Ishikawa (cell line): ENCODE data around the gene AKAP6.

Experiments used
- CEBPB ChIP-seq: IDR thresholded peaks from 2 replicates; pipeline ENCODE4 v1.6.1; 2012
- CREB1 ChIP-seq: IDR thresholded peaks from 2 replicates; pipeline ENCODE4 v1.6.1; 2012; ENCODE audit warnings: low read depth
- EGR1 ChIP-seq: IDR thresholded peaks from 2 replicates; pipeline ENCODE4 v1.6.1; 2012
- EP300 ChIP-seq: IDR thresholded peaks from 2 replicates; pipeline ENCODE4 v1.6.1; 2012; ENCODE audit warnings: borderline replicate concordance
- FOXM1 ChIP-seq: IDR thresholded peaks from 2 replicates; pipeline ENCODE4 v1.6.1; 2012; ENCODE audit warnings: low read depth, borderline replicate concordance
- MAX ChIP-seq: IDR thresholded peaks from 2 replicates; pipeline ENCODE4 v1.6.1; 2012
- NFIC ChIP-seq: IDR thresholded peaks from 2 replicates; pipeline ENCODE4 v1.6.1; 2012
- RAD21 ChIP-seq: IDR thresholded peaks from 2 replicates; pipeline ENCODE4 v1.6.1; 2012; ENCODE audit warnings: low read depth
- REST ChIP-seq: IDR thresholded peaks from 2 replicates; pipeline ENCODE4 v1.6.1; 2012; ENCODE audit warnings: low read depth, mild to moderate bottlenecking
- TAF1 ChIP-seq: IDR thresholded peaks from 2 replicates; pipeline ENCODE4 v1.6.1; 2012; ENCODE audit warnings: low read depth, mild to moderate bottlenecking
- TCF12 ChIP-seq: IDR thresholded peaks from 2 replicates; pipeline ENCODE4 v1.6.1; 2012; ENCODE audit warnings: low read depth
- TEAD4 ChIP-seq: IDR thresholded peaks from 2 replicates; pipeline ENCODE4 v1.6.1; 2012
- USF1 ChIP-seq: IDR thresholded peaks from 2 replicates; pipeline ENCODE4 v1.6.1; 2012
- YY1 ChIP-seq: IDR thresholded peaks from 2 replicates; pipeline ENCODE4 v1.6.1; 2012; ENCODE audit warnings: low read depth
- ZBTB7A ChIP-seq: IDR thresholded peaks from 2 replicates; pipeline ENCODE4 v1.6.1; 2012; ENCODE audit warnings: low read depth

Gene AKAP6

GRCh38 chr14:32633224-32633859 lies 304.2 kb downstream of the AKAP6 start:
- TF ChIP-seq YY1 (no peak), TCF12 (no peak), TEAD4 (no peak), CREB1 (no peak), EGR1 (no peak), ZBTB7A (no peak), TAF1 (no peak), USF1 (no peak), CEBPB (no peak), EP300 (no peak), REST (no peak), MAX (no peak), RAD21 (no peak), NFIC (no peak), FOXM1 (no peak)

- TF ChIP-seq RAD21 (no peak), NFIC (no peak), TEAD4 (no peak), EP300 (no peak), REST (no peak), USF1 (no peak), TCF12 (no peak), ZBTB7A (no peak), CEBPB (no peak), FOXM1 (no peak)
Measured at GRCh38 chr14:32633930-32634329, 304.8 kb downstream of the AKAP6 start.

- TF ChIP-seq YY1 = no peak
- no peak for TF ChIP-seq REST
- no peak for TF ChIP-seq RAD21
- TF ChIP-seq MAX = no peak
- TF ChIP-seq NFIC = no peak
- no peak for TF ChIP-seq TCF12
- no peak for TF ChIP-seq TEAD4
- no peak for TF ChIP-seq EP300
- no peak for TF ChIP-seq TAF1
- TF ChIP-seq FOXM1 = no peak
- TF ChIP-seq USF1 = no peak
- no peak for TF ChIP-seq EGR1
- no peak for TF ChIP-seq ZBTB7A
- no peak for TF ChIP-seq CEBPB
- TF ChIP-seq CREB1 = no peak
Measured at GRCh38 chr14:32635061-32635719, 306.1 kb downstream of the AKAP6 start.

- TF ChIP-seq RAD21 = no peak
- TF ChIP-seq EP300 = no peak
Measured at GRCh38 chr14:32637582-32637981, 308.5 kb downstream of the AKAP6 start.
